Retinal pigment epithelial cell (primary cell): Measurements from ENCODE around the gene GLTPD2.
A peak's percentile ranks its signal among the peaks of the same experiment; 100 is the strongest.

Experiments
- DNase-seq: peaks from one replicate; pipeline ENCODE4 v3.0.0-alpha.2; 2010; ENCODE audit warnings: low read depth
- H3K4me3 ChIP-seq: 2 replicates; pipeline ENCODE4 v1.5.1; 2011; ENCODE audit warnings: mild to moderate bottlenecking, low read length, control low read depth, moderate library complexity
- TF ChIP-seq, protein P1 (sequence below): conservative IDR thresholded peaks from 2 replicates; pipeline ENCODE4 v1.5.1; 2011; ENCODE audit warnings: low read depth, low read length, control low read depth, inconsistent platforms

The GLTPD2 gene

GRCh38 chr17:4785311-4786105 lies 3.3 kb upstream of the GLTPD2 start:
- TF ChIP-seq, protein P1, sequence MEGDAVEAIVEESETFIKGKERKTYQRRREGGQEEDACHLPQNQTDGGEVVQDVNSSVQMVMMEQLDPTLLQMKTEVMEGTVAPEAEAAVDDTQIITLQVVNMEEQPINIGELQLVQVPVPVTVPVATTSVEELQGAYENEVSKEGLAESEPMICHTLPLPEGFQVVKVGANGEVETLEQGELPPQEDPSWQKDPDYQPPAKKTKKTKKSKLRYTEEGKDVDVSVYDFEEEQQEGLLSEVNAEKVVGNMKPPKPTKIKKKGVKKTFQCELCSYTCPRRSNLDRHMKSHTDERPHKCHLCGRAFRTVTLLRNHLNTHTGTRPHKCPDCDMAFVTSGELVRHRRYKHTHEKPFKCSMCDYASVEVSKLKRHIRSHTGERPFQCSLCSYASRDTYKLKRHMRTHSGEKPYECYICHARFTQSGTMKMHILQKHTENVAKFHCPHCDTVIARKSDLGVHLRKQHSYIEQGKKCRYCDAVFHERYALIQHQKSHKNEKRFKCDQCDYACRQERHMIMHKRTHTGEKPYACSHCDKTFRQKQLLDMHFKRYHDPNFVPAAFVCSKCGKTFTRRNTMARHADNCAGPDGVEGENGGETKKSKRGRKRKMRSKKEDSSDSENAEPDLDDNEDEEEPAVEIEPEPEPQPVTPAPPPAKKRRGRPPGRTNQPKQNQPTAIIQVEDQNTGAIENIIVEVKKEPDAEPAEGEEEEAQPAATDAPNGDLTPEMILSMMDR: no peak
- no peak overlapping the region for H3K4me3 ChIP-seq

DNA sequence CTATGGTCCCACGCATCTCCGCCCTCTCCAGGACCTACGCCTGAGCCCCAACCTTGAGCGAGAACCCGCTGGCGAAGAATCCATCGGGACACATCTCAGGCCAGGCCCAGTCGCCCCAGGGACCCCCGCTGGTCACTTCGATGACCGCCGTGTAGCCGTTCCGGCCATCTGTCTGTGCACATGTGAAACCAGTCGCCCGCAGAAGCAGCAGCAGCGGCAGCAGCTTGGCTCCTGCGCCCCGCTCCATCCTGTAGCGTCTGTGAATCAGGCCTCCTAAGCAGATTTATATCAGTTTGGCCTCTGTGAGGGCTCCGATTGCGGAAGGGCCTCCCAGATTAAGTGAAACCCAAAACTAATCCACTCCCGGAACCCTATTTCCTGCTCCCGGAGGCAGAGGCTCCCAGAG lies 2.7 kb upstream of the GLTPD2 start, which contains the start of gene VMO1:
Gene VMO1, minus strand, starts transcription at position 259 of the 406 bp plus-strand sequence. Its CDS starts 12 bp downstream, at position 247.
- DNase-seq: no peak
- no peak within 1 kb of the TSS for H3K4me3 ChIP-seq
- TF ChIP-seq, protein P1: no peak

More at GRCh38 chr17:4785311-4786105, 3.3 kb upstream of the GLTPD2 start:
- no peak for DNase-seq

DNA sequence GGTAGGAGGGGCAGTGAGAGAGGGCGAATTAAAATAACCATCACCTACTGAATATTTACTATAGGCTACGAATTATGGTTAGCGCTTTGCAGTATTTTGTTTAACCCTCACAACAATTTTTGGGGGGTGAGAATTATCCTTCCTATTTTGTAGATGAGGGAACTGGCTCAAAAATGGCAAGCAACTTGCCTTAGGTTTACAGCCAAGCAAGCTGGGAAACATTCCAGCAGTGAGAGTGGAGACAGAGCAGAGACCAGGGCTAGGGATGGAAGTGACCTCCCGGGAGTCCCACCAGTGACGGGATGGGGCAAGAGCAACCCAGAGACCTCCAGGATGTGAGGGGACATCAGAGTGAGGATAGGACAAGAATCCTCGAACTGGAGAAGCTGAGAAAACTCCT lies 2.2 kb upstream of the GLTPD2 start:
- no peak for DNase-seq

GRCh38 chr17:4788159-4788806 lies 481 bp upstream of the GLTPD2 start:
- TF ChIP-seq, protein P1: no peak
- DNase-seq: no peak

More for the DNA sequence above, 2.2 kb upstream of the GLTPD2 start:
- H3K4me3 ChIP-seq: no peak overlapping the region
- TF ChIP-seq, protein P1: no peak

DNA sequence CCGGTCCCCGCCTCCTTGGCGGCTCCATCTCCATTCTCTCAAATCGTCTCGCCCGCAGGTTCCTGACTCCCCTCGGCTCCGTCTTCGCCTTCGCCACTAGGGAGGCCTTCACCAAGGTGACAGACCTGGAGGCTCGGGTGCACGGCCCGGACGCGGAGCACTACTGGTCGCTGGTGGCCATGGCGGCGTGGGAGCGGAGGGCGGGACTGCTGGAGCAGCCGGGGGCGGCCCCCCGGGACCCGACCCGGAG lies 862 bp downstream of the GLTPD2 start:
- TF ChIP-seq, protein P1: no peak
- DNase-seq: no peak
- peak overlapping the region; percentile 61 for H3K4me3 ChIP-seq

More at GRCh38 chr17:4788159-4788806, 481 bp upstream of the GLTPD2 start:
- no peak overlapping the region for H3K4me3 ChIP-seq

DNA sequence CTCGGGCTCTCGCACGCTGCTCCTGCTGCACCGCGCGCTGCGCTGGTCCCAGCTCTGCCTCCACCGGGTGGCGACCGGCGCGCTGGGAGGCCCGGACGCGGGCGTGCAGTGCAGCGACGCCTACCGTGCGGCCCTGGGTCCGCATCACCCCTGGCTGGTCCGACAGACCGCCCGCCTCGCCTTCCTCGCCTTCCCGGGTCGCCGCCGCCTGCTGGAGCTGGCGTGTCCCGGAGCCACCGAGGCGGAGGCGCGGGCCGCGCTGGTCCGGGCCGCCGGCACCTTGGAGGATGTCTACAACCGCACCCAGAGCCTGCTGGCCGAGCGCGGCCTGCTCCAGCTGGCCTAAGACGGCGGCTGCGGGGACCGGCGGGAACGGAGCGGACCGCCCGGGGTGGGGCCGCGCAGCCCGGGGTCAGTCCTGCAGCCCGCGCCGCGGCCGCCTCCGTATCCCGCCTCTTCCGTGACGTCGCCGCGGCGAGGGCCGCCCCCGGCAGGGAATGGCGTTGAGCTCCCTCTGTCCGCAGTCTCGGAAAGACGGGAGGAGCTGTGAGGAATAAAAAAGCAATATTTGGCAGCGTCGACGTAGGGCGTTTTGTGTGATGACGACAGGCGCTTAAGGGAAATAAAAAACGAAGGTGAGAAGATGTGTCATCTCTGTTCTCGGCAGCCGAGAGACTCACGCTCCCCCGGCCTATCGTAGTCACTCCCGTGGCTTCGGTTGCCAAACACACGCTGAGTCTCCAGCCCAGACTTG lies 1.4 kb downstream of the GLTPD2 start:
- TF ChIP-seq, protein P1: peak; percentile 66
- peak overlapping the region; percentile 61 for H3K4me3 ChIP-seq
- DNase-seq: no peak
